Measurements from ENCODE around the gene CLBA1.
A peak's percentile ranks its signal among the peaks of the same experiment; 100 is the strongest.

Gene CLBA1

GRCh38 chr14:104994978-104995377 lies 9.4 kb downstream of the CLBA1 start:
- peaks cover 5 to 42% of the 10 kb centered on the region in 2 experiments; a peak in 2 of 3 replicates for H3K36me3 ChIP-seq (ENCODE audit: control insufficient read depth in 2 of 2, insufficient read depth in 1 of 2, low read length in 2 of 2)
- H3K4me1 ChIP-seq (ENCODE audit: control insufficient read depth, insufficient read depth, low read length) = no peaks in the 10 kb centered on the region
- CTCF ChIA-PET = interaction anchor here (0.6 to 0.9 kb wide), 3 partner anchors 20 to 357 kb away, joined by 3 to 5 read pairs (median 4); no protein-coding TSS in a partner anchor
- H3K4me3 ChIP-seq (ENCODE audit: low read depth, low read length) = no peak overlapping the region
- H3K27ac ChIP-seq (ENCODE audit: extremely low read depth, low read depth, low read length) = no peak overlapping the region
- H3K9me3 ChIP-seq (ENCODE audit: control insufficient read depth, insufficient read depth, low read depth, low read length) = no peaks in the 10 kb centered on the region
- no peak for TF ChIP-seq ZNF585B (tag by site-specific recombination; IDR thresholded peaks at IDR 0.05)
- TF ChIP-seq SALL2 (tag by site-specific recombination; IDR thresholded peaks at IDR 0.05; ENCODE audit: borderline replicate concordance) = no peak
- TF ChIP-seq PATZ1 (tag by site-specific recombination; IDR thresholded peaks at IDR 0.05) = no peak
- no peak for TF ChIP-seq ZNF239 (tag by site-specific recombination; IDR thresholded peaks at IDR 0.05)
- no peak for TF ChIP-seq KLF9 (tag by site-specific recombination; IDR thresholded peaks at IDR 0.05; ENCODE audit: low read depth)
- TF ChIP-seq ZSCAN16 (tag by site-specific recombination; IDR thresholded peaks at IDR 0.05) = no peak
- no peak for TF ChIP-seq GLIS1 (tag by site-specific recombination; IDR thresholded peaks at IDR 0.05)
- TF ChIP-seq ZBTB6 (tag by site-specific recombination; IDR thresholded peaks at IDR 0.05) = no peak
- TF ChIP-seq MEIS1 (CRISPR knock-in tag; IDR thresholded peaks at IDR 0.05; ENCODE audit: borderline replicate concordance) = no peak
- no peak for TF ChIP-seq ZNF19 (tag by site-specific recombination; IDR thresholded peaks at IDR 0.05; ENCODE audit: low read depth)
- TF ChIP-seq YY2 (tag by site-specific recombination; IDR thresholded peaks at IDR 0.05) = no peak
- no peak for TF ChIP-seq ZNF214 (tag by site-specific recombination; IDR thresholded peaks at IDR 0.05; ENCODE audit: borderline replicate concordance)
- TF ChIP-seq ZNF433 (tag by site-specific recombination; IDR thresholded peaks at IDR 0.05; ENCODE audit: low read depth) = no peak
- no peak for TF ChIP-seq ZNF514 (tag by site-specific recombination; IDR thresholded peaks at IDR 0.05)
- no peak for TF ChIP-seq ZNF223 (tag by site-specific recombination; IDR thresholded peaks at IDR 0.05)
- POLR2A ChIA-PET = no interaction called here

GRCh38 chr14:104996032-104996431 lies 10.4 kb downstream of the CLBA1 start:
- peaks cover 5 to 42% of the 10 kb centered on the region in 2 experiments; a peak in 2 of 3 replicates for H3K36me3 ChIP-seq (ENCODE audit: control insufficient read depth in 2 of 2, insufficient read depth in 1 of 2, low read length in 2 of 2)
- H3K4me3 ChIP-seq (ENCODE audit: low read depth, low read length) = no peak overlapping the region
- no peaks in the 10 kb centered on the region for H3K4me1 ChIP-seq (ENCODE audit: control insufficient read depth, insufficient read depth, low read length)
- ChIA-PET CTCF (interaction anchor here (0.5 kb wide), 1 partner anchor 46 kb away, joined by 3 read pairs; no protein-coding TSS in a partner anchor), POLR2A (no interaction called here)
- TF ChIP-seq SCRT2 (tag by site-specific recombination; IDR thresholded peaks at IDR 0.05) (peak; percentile 86), SCRT1 (tag by site-specific recombination; IDR thresholded peaks at IDR 0.05; ENCODE audit: borderline replicate concordance) (peak; percentile 73), HOXC10 (CRISPR knock-in tag; IDR thresholded peaks at IDR 0.05) (no peak)
- no peaks in the 10 kb centered on the region for H3K9me3 ChIP-seq (ENCODE audit: control insufficient read depth, insufficient read depth, low read depth, low read length)
- H3K27ac ChIP-seq (ENCODE audit: extremely low read depth, low read depth, low read length) = no peak overlapping the region

- ChIA-PET POLR2A (no interaction called here), CTCF (no interaction called here)
- Histone ChIP-seq H3K4me1 (ENCODE audit: control insufficient read depth, insufficient read depth, low read length) (no peaks in the 10 kb centered on the region), H3K27ac (ENCODE audit: extremely low read depth, low read depth, low read length) (no peak overlapping the region), H3K4me3 (ENCODE audit: low read depth, low read length) (no peak overlapping the region), H3K9me3 (ENCODE audit: control insufficient read depth, insufficient read depth, low read depth, low read length) (no peaks in the 10 kb centered on the region), H3K36me3 (ENCODE audit: control insufficient read depth in 2 of 2, insufficient read depth in 1 of 2, low read length in 2 of 2) (peaks cover 5 to 41% of the 10 kb centered on the region in 2 experiments; a peak in 2 of 3 replicates)
- TF ChIP-seq ZNF530 (tag by site-specific recombination; IDR thresholded peaks at IDR 0.05; ENCODE audit: low read depth) (peak; percentile 93), MYNN (tag by site-specific recombination; IDR thresholded peaks at IDR 0.05; ENCODE audit: borderline replicate concordance) (no peak), ZNF704 (tag by site-specific recombination; IDR thresholded peaks at IDR 0.05) (no peak), ZSCAN18 (tag by site-specific recombination; IDR thresholded peaks at IDR 0.05) (no peak), PATZ1 (tag by site-specific recombination; IDR thresholded peaks at IDR 0.05) (no peak), ZSCAN5A (tag by site-specific recombination; IDR thresholded peaks at IDR 0.05) (no peak)
Observed at GRCh38 chr14:104996483-104996882, 10.9 kb downstream of the CLBA1 start.
